GM10847 (cell line): ENCODE results near the gene WWP2.

Experiments
- POLR2A ChIP-seq: IDR thresholded peaks from 2 replicates; pipeline ENCODE4 v1.6.1; 2011; ENCODE audit not compliant: insufficient read length; ENCODE audit errors: extremely low read depth

WWP2 gene

DNA sequence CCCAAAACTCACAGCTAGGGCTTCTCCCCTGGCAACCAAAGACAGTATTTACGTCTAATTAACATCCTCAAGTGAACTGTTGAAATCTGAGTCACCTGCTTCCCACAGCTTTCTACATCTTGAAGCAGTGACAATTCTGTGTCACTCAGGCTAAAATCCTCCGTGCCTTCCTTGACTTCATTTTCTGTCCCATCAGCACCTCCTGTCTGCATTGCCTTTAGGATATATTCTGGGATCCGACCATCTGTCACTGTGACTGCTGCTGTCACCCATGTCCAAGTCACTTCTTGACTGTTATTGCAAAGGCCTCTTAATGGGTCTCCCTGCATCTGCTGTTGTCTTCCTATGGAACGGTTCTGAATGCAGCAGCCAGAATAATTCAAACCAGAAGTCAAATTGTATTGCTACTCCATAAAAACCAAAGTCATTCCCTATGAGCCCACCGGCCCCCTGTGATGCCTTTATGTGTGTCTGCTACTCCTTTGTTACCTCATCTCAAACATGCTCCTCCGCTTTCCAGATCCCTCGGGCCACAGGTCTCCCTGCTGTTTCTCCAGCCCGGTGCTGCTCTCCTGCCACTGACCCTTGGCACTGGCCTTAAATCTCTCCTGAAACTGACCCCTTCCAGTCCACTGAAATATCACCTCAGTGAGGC is 56.9 kb downstream of the WWP2 start:
- TF ChIP-seq POLR2A: no peak

DNA sequence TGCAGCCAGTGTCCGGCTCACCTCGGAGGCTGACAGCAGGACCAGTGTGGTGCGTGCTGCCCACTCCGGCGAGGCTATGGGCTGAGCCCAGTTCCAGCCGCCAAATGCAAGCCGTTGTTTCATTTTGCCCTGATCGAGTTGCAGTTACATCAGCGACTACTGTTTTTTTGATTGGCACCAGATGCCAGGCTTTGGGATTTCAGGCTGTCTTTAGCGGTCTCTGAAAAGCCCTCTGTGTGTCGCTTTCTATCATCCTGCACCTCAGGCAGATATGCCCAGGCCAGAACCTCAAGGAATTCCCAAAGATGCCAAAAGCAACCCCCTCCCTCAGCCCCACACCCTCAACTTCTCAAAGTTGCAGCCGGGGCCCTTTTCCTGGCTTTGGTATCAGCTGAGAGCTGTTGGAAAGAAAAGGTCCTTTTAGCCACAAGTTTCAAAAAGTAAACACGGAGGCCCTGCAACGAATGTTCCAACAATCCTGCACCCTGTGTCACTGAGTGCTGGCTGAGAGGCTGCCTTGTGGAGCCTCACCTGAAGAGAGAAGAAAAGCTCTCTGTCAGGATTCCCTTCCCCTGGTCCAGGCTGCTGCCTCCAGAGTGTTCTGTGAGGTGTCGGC is 58.9 kb downstream of the WWP2 start:
- TF ChIP-seq POLR2A: no peak

DNA sequence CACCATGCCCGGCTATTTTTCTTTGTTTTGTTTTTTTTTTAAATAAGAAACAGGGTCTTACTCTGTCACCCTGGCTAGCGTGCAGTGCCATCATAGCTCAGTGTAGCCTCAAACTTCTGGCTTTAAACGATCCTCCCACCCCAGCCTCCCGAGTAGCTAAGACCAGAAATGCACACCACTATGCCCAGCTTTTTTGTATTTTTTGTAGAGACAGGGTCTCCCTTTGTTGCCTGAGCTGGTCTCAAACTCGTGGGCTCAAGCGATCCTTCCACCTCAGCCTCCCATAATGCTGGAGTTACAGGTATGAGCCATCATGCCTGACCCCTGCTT is 59.7 kb downstream of the WWP2 start:
- no peak for TF ChIP-seq POLR2A

DNA sequence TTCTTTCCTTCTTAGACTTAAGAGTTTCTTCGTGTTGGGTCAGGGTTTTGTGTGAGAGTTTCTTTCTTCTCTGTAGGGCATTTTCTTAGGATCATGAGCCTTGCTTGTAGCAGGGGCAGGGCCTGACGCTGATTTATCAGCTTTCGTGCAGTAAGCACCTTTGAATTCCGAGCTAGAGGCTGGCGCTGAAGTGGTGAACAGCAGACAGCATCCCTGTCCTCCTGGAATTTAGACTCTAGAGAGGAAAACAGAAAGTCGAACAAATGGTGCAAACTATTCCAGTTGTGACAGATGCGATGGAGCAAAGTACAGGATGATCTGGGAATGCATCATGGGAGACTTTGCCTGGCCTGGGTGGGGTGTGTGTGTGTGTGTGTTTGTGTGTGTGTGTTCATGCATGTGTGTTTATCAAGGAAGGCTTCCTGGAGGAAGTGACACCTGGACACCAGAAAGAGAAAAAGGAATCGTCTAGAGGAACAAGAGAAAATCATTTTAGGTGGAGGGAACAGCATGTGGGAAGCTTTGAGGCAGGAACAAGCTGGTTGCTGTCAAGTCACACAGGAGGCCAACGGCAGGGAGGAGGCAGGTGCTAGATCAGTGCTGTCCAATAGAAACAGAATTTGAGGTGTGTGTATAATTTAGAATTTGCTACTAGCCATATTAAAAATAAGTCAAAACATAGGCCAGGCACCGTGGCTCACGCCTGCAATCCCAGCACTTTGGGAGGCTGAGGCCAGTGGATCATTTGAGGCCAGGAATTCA is 60.2 kb downstream of the WWP2 start:
- no peak for TF ChIP-seq POLR2A

DNA sequence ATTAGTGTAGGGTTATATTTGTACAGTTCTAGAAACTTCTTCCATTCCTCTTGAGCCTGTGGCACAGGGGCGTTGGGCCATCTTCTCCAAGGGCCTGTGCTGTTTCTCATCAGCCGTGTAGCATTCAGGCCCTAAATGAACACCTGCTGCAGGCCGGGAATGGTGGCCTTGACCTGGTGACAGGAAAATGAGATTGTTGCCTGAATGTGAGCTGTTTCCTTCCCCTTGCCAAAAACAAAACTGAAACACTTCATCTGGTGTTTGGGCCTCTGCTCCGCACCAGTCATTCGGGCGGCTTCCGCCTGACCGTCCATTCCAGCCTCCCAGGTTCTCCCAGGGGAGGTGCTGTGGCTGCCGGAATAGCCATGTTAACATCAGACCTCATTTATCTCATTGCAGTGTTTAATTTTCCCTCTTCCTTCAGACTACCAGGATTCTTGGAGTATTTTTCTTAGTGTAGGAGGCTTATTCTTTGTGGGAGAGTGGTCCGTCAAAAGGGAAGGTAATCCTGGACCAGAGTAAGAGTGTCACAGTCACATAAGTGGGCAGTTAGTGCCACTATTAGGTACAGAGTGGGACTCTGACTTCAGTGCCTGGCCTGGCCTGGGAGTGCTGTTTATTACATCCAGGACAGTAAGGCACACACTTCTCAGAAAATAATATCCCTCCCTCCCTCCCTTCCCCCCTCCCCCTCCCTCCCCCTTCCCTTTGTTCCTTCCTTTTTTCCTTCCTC is 61.9 kb downstream of the WWP2 start:
- peak; percentile 18 for TF ChIP-seq POLR2A

DNA sequence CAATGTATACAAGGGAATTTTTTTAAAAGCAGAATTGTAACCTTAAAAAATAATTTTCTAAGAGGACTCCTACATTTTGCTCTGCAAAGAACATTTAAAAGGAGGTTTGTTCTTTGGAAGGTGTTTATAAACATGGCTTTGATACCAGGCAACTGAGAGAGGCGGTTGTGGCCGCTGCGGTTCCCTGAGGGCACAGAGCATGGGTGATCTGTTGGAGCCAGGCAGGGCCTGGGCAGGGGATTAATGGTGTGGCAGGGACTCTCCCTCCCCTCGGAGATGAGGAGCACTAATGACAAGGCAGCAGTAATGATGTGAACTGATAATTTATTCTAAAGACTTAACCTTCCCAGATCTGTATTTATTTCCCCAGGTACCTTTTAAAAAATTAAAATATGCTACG is 65.4 kb downstream of the WWP2 start:
- TF ChIP-seq POLR2A: no peak

DNA sequence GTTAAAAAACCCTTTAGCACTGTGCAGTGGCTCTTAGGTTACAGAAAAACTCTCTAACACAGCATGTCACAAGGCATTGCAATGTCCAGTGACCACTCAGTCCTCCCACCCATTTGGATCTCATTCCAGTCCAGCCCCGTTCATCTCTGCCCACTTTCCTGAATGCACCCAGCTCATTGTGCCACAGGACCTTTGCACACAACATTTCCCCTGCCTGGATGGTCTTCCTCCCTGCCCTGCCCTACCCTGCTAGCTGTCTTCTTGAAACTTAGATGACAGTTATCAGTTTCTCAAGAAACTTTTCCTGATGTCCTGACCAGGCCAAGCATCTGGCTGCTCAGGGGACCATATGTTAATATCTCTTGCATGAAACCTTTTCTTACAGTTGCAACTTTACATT is 67.2 kb downstream of the WWP2 start:
- TF ChIP-seq POLR2A: no peak

DNA sequence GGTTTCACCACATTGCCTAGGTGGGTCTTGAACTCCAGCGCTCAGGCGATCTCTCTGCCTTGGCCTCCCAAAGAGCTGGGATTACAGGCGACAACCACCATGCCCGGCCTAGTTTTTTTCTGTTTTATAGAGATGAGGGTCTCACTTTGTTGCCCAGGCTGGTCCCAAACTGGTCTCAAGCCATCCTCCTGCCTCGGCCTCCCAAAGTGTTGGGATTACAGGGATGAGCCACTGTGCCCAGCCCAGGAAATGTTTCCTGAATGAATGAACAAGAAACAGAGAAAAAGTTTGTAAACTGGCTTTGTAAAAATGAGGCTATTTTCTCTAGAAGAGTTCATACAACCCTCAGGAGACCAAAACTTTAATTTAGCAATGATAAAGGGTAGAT is 68.0 kb downstream of the WWP2 start:
- no peak for TF ChIP-seq POLR2A

DNA sequence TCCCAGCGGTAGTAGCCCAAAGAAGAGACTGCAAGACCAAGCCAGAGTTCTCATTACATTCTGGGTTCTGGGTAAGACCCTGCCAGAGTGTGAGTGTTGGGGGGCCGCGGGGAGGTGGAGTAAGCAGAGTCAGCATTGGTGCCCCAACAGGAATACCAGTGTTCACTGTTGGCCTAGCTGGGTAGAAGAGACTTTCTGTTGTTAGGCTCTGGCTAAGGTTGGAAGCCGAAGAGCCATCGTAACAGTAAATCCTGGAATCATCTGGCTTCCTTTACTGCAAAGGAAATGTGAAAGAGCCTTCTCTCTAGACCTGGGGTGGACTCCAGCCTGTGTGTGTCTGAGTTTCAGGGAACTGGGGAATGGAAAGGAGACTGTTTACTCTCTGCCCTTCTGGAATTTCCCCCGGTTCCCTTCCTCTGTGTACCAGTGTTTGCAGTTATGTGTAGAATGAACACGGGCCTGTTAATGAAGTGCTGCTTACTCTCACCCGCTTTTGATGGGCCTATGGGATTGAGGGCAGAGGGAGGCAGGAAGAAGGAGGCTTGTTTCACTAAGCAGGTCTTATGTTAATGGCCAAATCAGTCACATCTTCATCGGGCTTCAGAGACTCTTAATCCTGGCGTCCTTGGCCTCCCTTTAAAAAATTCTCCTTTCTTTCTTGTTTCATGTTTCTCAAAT is 68.5 kb downstream of the WWP2 start:
- no peak for TF ChIP-seq POLR2A

DNA sequence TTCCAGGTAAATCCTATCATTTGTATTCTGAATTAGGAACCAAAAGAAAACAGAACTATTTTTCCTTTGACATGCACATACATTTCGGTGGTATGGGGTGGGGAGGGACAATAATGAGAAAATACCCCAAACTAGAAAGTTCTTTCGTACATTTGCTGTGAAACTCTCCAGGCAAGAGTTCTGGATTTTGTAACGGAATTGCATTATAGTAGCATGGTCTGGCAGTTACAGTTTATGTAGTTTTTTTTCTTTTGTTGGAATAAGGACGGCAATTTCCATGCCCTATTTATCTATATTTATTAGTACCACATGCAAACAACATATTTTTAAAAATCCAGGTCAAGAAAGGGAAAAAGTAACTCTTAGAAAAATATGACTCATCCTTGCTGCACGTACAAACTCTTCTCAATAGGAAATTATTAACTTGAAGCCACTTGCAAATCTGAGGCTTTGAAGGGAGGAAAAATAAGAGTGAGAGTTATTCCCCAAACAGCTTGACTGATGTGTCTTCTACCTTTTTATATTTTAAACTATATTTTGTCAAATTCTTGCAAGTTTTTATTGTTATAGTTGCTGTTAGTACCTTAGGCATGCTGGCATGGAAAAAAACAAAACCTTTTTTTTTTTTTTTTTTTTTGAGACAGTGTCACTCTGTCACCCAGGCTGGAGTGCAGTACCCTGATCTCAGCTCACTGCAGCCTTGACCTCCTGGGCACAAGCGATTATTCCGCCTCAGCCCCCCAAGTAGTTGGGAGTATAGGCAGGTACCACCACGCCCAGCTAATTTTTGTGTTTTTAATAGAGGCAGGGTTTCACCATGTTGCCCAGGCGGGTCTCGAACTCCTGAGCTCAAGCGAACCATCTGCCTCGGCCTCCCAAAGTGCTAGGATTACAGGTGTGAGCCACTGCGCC is 69.3 kb downstream of the WWP2 start:
- no peak for TF ChIP-seq POLR2A

DNA sequence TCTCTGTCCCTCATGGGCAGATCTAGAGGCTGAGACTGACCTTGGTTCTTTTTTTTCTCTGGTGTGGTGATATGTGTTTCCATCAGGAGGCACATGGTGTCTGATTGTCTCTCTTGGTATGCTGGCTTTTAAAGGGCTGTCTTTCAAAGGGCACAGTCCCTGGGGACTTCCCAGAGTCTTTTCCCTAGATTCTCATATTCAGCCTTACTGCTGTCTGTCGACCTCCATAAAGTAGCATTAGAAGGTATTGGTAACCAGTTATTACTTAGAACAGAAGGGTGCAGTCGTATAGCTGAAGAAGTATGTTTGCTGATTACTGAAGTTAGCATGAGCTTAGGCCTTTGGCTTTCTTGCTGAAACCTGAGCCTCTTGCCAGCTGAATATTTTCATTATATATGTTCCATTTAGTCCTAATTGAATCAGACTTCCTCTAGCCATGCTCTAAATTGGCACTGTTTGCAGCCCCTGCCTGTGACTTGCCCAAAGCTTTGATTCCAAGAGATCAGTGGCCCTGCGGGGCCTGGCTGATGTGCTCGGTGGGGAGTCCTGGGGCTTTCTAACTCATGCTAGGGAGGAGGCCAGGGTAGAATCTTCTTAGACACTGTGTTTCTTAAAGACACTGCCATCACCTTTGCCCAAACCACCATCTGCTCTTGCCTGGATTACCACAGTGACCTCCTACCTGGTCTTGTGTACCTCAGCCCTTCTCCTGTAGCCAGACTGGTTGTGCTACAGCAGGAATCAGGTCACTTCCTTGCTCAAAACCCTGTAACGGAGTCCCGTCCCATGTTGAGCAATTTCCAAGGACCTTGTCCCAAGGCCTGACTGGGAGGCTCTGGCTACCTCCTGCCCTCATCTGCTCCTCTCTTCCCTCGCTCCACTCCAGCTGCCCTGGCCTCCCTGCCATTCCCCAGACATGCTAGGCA is 71.5 kb downstream of the WWP2 start:
- no peak for TF ChIP-seq POLR2A

DNA sequence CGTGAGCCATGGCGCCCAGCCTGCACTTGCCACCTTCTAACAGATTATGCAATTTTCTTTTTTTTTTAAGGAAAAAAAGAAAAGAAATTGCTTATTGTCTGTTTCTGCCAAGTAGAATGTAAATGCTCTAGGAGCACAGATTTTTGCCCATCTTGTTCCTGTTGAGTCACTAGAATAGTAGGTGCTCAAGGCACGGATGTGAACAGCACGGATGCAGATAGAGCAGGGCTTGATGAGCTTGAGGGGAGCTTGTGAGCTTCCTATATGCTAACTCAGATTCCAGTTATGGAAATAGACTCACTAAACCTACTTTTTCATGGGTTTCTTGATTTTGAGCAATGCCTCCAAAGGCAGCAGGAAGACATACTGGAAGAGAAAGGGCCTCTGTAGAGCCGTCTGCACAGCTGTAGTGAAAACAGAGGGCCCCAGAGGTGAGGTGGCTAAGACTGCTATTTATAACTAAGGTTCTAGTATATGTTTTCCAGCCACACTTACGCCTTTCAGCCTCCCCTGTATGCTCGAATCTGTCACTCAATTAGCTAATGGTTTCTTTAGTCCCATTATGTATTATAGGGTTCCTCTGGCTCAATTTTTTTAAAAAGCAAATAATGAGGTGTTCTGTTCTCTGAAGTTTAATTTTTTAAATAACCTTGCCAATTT is 72.8 kb downstream of the WWP2 start:
- TF ChIP-seq POLR2A: no peak

DNA sequence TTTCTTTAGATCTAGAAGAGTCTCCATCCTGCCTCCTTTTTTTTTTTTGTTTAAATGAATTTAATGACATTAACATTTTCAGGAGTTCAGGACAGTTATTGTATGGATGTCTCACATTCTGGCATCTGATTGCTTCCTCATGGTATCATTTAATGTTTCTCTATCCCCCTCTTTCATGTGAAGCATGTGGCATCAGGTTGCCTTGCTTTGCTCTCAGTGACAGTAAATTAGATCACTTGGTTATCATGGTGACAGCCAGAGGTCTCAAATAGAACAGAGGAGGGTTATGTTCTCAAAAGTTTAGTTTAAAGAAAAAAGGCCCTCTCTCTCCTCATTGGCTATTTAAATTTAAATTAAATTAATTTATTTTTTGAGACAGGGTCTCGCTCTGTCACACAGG is 74.1 kb downstream of the WWP2 start:
- no peak for TF ChIP-seq POLR2A
